H9 (cell line): ENCODE data around the gene PITPNM1. TPM values are rescaled to one million over a fixed set of nuclear protein-coding genes. Genes with fewer than 3 reads are reported as not detected.

ENCODE experiments used
- DNase-seq: peaks from one replicate; pipeline ENCODE4 v3.0.0-alpha.2; 2017
- H2AFZ ChIP-seq: one replicate; pipeline ENCODE4 v1.6.1; 2013; ENCODE audit warnings: mild to moderate bottlenecking, low read length, control low read depth, moderate library complexity
- H2AK5ac ChIP-seq: 2 replicates; pipeline ENCODE4 v1.6.1; 2013; ENCODE audit warnings: low read length, control low read depth, mixed read lengths; ENCODE audit not compliant: insufficient read length
- H2BK120ac ChIP-seq: one replicate; pipeline ENCODE4 v1.6.1; 2013; ENCODE audit warnings: low read depth, mild to moderate bottlenecking, low read length, control low read depth, inconsistent platforms; ENCODE audit not compliant: poor library complexity, severe bottlenecking
- H2BK12ac ChIP-seq: 2 replicates; pipeline ENCODE4 v1.6.1; 2013; ENCODE audit warnings: low read length, control low read depth, mixed read lengths, low read depth; ENCODE audit not compliant: insufficient read length
- H2BK15ac ChIP-seq: 2 replicates; pipeline ENCODE4 v1.6.1; 2013; ENCODE audit warnings: low read depth, low read length, control low read depth
- H2BK20ac ChIP-seq: one replicate; pipeline ENCODE4 v1.6.1; 2013; ENCODE audit warnings: low read depth, mild to moderate bottlenecking, low read length, control low read depth, inconsistent platforms; ENCODE audit not compliant: poor library complexity, severe bottlenecking
- H2BK5ac ChIP-seq: 2 replicates; pipeline ENCODE4 v1.6.1; 2013; ENCODE audit warnings: low read length, control low read depth, mixed read lengths; ENCODE audit not compliant: insufficient read length
- H3K14ac ChIP-seq: 2 replicates; pipeline ENCODE4 v1.6.1; 2013; ENCODE audit warnings: low read length, control low read depth; ENCODE audit not compliant: insufficient read depth
- H3K18ac ChIP-seq: 2 replicates; pipeline ENCODE4 v1.6.1; 2013; ENCODE audit warnings: low read depth, mild to moderate bottlenecking, mixed read lengths, low read length, control low read depth; ENCODE audit not compliant: insufficient read length
- H3K23ac ChIP-seq: 2 replicates; pipeline ENCODE4 v1.6.1; 2013; ENCODE audit warnings: low read length, control low read depth, mixed read lengths, low read depth; ENCODE audit not compliant: insufficient read length
- H3K23me2 ChIP-seq: 2 replicates; pipeline ENCODE4 v1.6.1; 2013; ENCODE audit warnings: low read depth, mild to moderate bottlenecking, mixed read lengths, low read length, control low read depth; ENCODE audit not compliant: insufficient read length, poor library complexity, severe bottlenecking
- H3K27ac ChIP-seq: 2 replicates; pipeline ENCODE4 v1.5.1; 2013; ENCODE audit warnings: low read length, control low read depth, mixed read lengths, low read depth; ENCODE audit not compliant: insufficient read length
- H3K27me3 ChIP-seq: 2 replicates; pipeline ENCODE4 v1.6.1; 2013; ENCODE audit warnings: low read length, control low read depth, inconsistent platforms; ENCODE audit not compliant: insufficient read depth
- H3K4ac ChIP-seq: 2 replicates; pipeline ENCODE4 v1.6.1; 2013; ENCODE audit warnings: low read depth, mild to moderate bottlenecking, control low read depth, inconsistent platforms, low read length, moderate library complexity
- H3K4me1 ChIP-seq: 2 replicates; pipeline ENCODE4 v1.6.1; 2013; ENCODE audit warnings: low read length, control low read depth, inconsistent platforms; ENCODE audit not compliant: insufficient read depth
- H3K4me2 ChIP-seq: 2 replicates; pipeline ENCODE4 v1.6.1; 2013; ENCODE audit warnings: low read length, control low read depth, mixed read lengths; ENCODE audit not compliant: insufficient read length, insufficient read depth
- H3K56ac ChIP-seq: 2 replicates; pipeline ENCODE4 v1.6.1; 2013; ENCODE audit warnings: low read depth, mild to moderate bottlenecking, mixed read lengths, low read length, control low read depth; ENCODE audit not compliant: insufficient read length
- H3K79me1 ChIP-seq: 2 replicates; pipeline ENCODE4 v1.6.1; 2013; ENCODE audit warnings: low read depth, mild to moderate bottlenecking, moderate library complexity, low read length, control low read depth, inconsistent platforms; ENCODE audit not compliant: insufficient read depth, poor library complexity, severe bottlenecking
- H3K79me2 ChIP-seq: 2 replicates; pipeline ENCODE4 v1.6.1; 2013; ENCODE audit warnings: low read length, control low read depth, inconsistent platforms; ENCODE audit not compliant: insufficient read depth
- H3K9ac ChIP-seq: 2 replicates; pipeline ENCODE4 v1.6.1; 2013; ENCODE audit warnings: low read length, control low read depth, mixed read lengths; ENCODE audit not compliant: insufficient read length; ENCODE audit errors: extremely low read depth
- H3K9me3 ChIP-seq: one replicate; pipeline ENCODE4 v1.6.1; 2013; ENCODE audit warnings: low read depth, low read length, inconsistent platforms; ENCODE audit not compliant: control insufficient read depth
- H3T11ph ChIP-seq: one replicate; pipeline ENCODE4 v1.6.1; 2013; ENCODE audit warnings: mild to moderate bottlenecking, low read length, control low read depth, inconsistent platforms
- H4K20me1 ChIP-seq: one replicate; pipeline ENCODE4 v1.6.1; 2013; ENCODE audit not compliant: control insufficient read depth, insufficient read length, insufficient read depth
- H4K5ac ChIP-seq: 2 replicates; pipeline ENCODE4 v1.6.1; 2013; ENCODE audit warnings: low read depth, mild to moderate bottlenecking, mixed read lengths, low read length, control low read depth; ENCODE audit not compliant: insufficient read length
- H4K8ac ChIP-seq: replicated peaks from 2 replicates; pipeline ENCODE4 v1.6.1; 2013; ENCODE audit warnings: low read length, control low read depth, mixed read lengths, low read depth; ENCODE audit not compliant: insufficient read length
- H4K91ac ChIP-seq: 2 replicates; pipeline ENCODE4 v1.6.1; 2013; ENCODE audit warnings: low read depth, mild to moderate bottlenecking, moderate library complexity, mixed read lengths, low read length, control low read depth; ENCODE audit not compliant: insufficient read length
- H3K27ac Mint-ChIP-seq, 3 experiments: 2 replicates in 2 of 3; 3 replicates in 1 of 3; pipeline ENCODE4 v1.8.0; 2020 to 2021; ENCODE audit warnings: mixed read lengths in 3 of 3, mild to moderate bottlenecking in 1 of 3, moderate library complexity in 1 of 3
- H3K27me3 Mint-ChIP-seq: 2 replicates; pipeline ENCODE4 v1.8.0; 2021; ENCODE audit warnings: low read depth, mild to moderate bottlenecking, moderate library complexity, mixed read lengths
- H3K36me3 Mint-ChIP-seq, 3 experiments: 2 replicates in 2 of 3; 3 replicates in 1 of 3; pipeline ENCODE4 v1.8.0; 2020 to 2021; ENCODE audit warnings: low read depth in 3 of 3, mixed read lengths in 3 of 3; ENCODE audit not compliant: insufficient read depth in 1 of 3
- H3K4me1 Mint-ChIP-seq, 2 experiments: 2 replicates each; pipeline ENCODE4 v1.8.0; 2020; ENCODE audit warnings: mixed read lengths in 2 of 2
- H3K4me3 Mint-ChIP-seq, 2 experiments: 2 replicates in 1 of 2; 3 replicates in 1 of 2; pipeline ENCODE4 v1.8.0; 2020 to 2021; ENCODE audit warnings: mild to moderate bottlenecking in 2 of 2, mixed read lengths in 2 of 2, moderate library complexity in 1 of 2
- H3K9me3 Mint-ChIP-seq, 2 experiments: 2 replicates in 1 of 2; 3 replicates in 1 of 2; pipeline ENCODE4 v1.8.0; 2020; ENCODE audit warnings: mild to moderate bottlenecking in 2 of 2, mixed read lengths in 2 of 2, moderate library complexity in 1 of 2
- WGBS: extraction: QIAGEN DNeasy Blood & Tissue Kit; methylation state at CpG from one replicate; pipeline ENCODE4 v1.1.7; 2013; ENCODE audit warnings: missing lambda C conversion rate, low lambda C conversion rate, mixed read lengths; ENCODE audit not compliant: insufficient read length; ENCODE audit errors: extremely low coverage; 5-methylcytosine and 5-hydroxymethylcytosine counted together
- total RNA-seq: library from RNA; stranded (reverse); gene quantifications from 2 replicates; pipeline ENCODE4 v1.2.1, GENCODE V29; 2021
- TF ChIP-seq, protein P1 (sequence below): fragments of 200-600 bp; sonication (generic); conservative IDR thresholded peaks from 3 replicates; pipeline ENCODE4 v1.8.0; 2021; ENCODE audit warnings: antibody characterized with exemption, mild to moderate bottlenecking

The PITPNM1 gene
- total RNA-seq, 1 experiment from 2014 or later, result 43.5 TPM

DNA sequence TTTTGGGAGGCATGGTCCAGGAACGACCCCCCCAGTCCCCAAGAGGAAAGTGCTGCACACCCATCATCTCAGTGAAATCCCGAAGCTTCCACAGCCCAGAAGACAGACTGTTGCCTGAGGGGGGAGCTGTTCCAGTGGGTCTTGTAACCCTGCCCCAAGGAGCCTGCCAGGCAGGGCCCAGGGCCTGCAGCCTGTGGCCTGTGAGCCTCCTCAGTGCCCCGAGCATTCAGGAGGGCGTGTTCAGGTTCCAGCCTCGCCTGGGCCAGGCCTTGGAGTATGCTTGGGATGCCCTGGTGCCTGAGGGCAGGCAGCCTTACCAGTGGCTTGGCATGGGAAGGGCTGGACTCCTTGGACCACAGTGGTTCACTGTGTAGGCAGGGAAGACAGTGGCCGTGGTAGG, 36.0 kb upstream of the PITPNM1 start:
- H3K56ac ChIP-seq, result no peak overlapping the region
- H2BK120ac ChIP-seq, result no peak overlapping the region
- no peak overlapping the region for H2BK20ac ChIP-seq
- no peak overlapping the region for H2BK12ac ChIP-seq
- H2BK15ac ChIP-seq, result no peak overlapping the region
- H3K27ac ChIP-seq, result no peak overlapping the region
- no peaks in the 10 kb centered on the region for H4K20me1 ChIP-seq
- no peak overlapping the region for H3K4me2 ChIP-seq
- H2AK5ac ChIP-seq, result no peak overlapping the region
- no peaks in the 10 kb centered on the region for H3K4me1 ChIP-seq
- no peaks in the 10 kb centered on the region for H3K36me3 Mint-ChIP-seq
- no peak overlapping the region for H3K18ac ChIP-seq
- H3K4me1 Mint-ChIP-seq, result peaks cover 4 to 9% of the 10 kb centered on the region in 2 experiments
- H3K4me3 Mint-ChIP-seq, result no peak overlapping the region; a peak in 1 of 5 replicates
- WGBS, result no CpG with 5 or more reads among the region's 6 CpGs
- DNase-seq, result no peak
- no peaks in the 10 kb centered on the region for H3K79me1 ChIP-seq
- no peak overlapping the region for H4K8ac ChIP-seq
- TF ChIP-seq, protein P1, sequence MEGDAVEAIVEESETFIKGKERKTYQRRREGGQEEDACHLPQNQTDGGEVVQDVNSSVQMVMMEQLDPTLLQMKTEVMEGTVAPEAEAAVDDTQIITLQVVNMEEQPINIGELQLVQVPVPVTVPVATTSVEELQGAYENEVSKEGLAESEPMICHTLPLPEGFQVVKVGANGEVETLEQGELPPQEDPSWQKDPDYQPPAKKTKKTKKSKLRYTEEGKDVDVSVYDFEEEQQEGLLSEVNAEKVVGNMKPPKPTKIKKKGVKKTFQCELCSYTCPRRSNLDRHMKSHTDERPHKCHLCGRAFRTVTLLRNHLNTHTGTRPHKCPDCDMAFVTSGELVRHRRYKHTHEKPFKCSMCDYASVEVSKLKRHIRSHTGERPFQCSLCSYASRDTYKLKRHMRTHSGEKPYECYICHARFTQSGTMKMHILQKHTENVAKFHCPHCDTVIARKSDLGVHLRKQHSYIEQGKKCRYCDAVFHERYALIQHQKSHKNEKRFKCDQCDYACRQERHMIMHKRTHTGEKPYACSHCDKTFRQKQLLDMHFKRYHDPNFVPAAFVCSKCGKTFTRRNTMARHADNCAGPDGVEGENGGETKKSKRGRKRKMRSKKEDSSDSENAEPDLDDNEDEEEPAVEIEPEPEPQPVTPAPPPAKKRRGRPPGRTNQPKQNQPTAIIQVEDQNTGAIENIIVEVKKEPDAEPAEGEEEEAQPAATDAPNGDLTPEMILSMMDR, result peak; percentile 36; the same call in 2 of the 3 replicates
- H3K27me3 Mint-ChIP-seq, result peaks cover 17% of the 10 kb centered on the region
- H3K27ac Mint-ChIP-seq, result peak overlapping the region in 1 of 3 experiments; percentile 52; a peak in 2 of 7 replicates
- H3T11ph ChIP-seq, result no peak overlapping the region
- H3K23ac ChIP-seq, result no peak overlapping the region
- H3K23me2 ChIP-seq, result no peaks in the 10 kb centered on the region
- no peaks in the 10 kb centered on the region for H3K79me2 ChIP-seq
- H3K27me3 ChIP-seq, result no peaks in the 10 kb centered on the region
- no peak overlapping the region for H3K9ac ChIP-seq
- no peaks in the 10 kb centered on the region for H3K9me3 ChIP-seq
- no peak overlapping the region for H3K4ac ChIP-seq
- peaks cover 4 to 5% of the 10 kb centered on the region in 2 experiments; a peak in 4 of 5 replicates for H3K9me3 Mint-ChIP-seq
- no peak overlapping the region for H4K5ac ChIP-seq
- no peak overlapping the region for H3K14ac ChIP-seq
- H2AFZ ChIP-seq, result no peak overlapping the region
- H2BK5ac ChIP-seq, result no peak overlapping the region
- H4K91ac ChIP-seq, result no peak overlapping the region
